ENCODE results near the gene NRXN3. TPM values are rescaled to one million over a fixed set of nuclear protein-coding genes. Genes with fewer than 3 reads are reported as not detected.

NRXN3 gene
- total and polyA plus RNA-seq, 2 donors (not counting 1 experiment from before 2014, with no cell fraction given) = not detected

DNA sequence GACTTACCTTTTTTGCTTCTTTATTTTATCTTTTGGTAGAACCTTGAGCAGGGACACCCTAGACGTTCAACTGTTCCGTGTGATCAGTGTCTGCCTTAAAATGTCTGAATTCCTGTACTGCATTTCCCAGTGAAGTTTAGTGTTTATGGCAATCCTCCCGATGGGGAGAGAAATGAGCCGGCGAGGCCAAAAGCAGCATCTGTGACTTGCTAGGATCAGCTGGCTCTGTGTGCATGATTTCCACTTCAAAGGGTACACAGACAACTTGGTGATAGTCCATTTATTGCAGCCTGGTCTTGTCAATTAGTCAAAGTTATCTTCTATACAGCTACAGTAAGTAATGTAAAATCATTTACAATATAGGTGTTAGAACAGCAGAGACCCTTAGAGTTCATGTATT, 1272.6 kb downstream of the NRXN3 start:
- Histone ChIP-seq H3K27me3 (replicated peaks in 1 of 4; ENCODE audit: control extremely low read depth in 1 of 4, control insufficient read depth in 3 of 4, insufficient read depth in 4 of 4, low read length in 3 of 4) (no peaks in the 10 kb centered on the region), H3K4me3 (ENCODE audit: control extremely low read depth in 1 of 5, extremely low read depth in 1 of 5, insufficient read depth in 1 of 5, low read depth in 2 of 5, low read length in 4 of 5) (no peak overlapping the region), H3K36me3 (replicated peaks in 1 of 2; ENCODE audit: control extremely low read depth in 1 of 2, control insufficient read depth in 1 of 2, extremely low read depth in 1 of 2, insufficient read depth in 2 of 2, low read length in 1 of 2) (no peaks in the 10 kb centered on the region), H3K9me3 (ENCODE audit: control extremely low read depth in 1 of 3, control insufficient read depth in 2 of 3, insufficient read depth in 1 of 3, low read length in 2 of 3) (no peaks in the 10 kb centered on the region), H4K20me1 (ENCODE audit: control insufficient read depth, insufficient read depth, low read length, poor library complexity, severe bottlenecking) (no peaks in the 10 kb centered on the region), H3K4me1 (ENCODE audit: control insufficient read depth in 2 of 2, insufficient read depth in 2 of 2, low read length in 2 of 2) (no peaks in the 10 kb centered on the region), H3K79me2 (ENCODE audit: control insufficient read depth, insufficient read depth, low read length) (no peaks in the 10 kb centered on the region), H3K9ac (ENCODE audit: low read length) (no peak overlapping the region), H3K27ac (ENCODE audit: low read length in 2 of 2) (no peak overlapping the region), H3K4me2 (replicated peaks; ENCODE audit: low read depth, low read length, poor library complexity, severe bottlenecking) (no peak overlapping the region), H2AFZ (ENCODE audit: insufficient read depth, low read depth, low read length, poor library complexity, severe bottlenecking) (no peak overlapping the region)
- Mint-ChIP-seq H3K4me1 (no peaks in the 10 kb centered on the region), H3K9me3 (ENCODE audit: insufficient read depth) (no peaks in the 10 kb centered on the region), H3K4me3 (no peak overlapping the region), H3K27me3 (no peaks in the 10 kb centered on the region), H3K27ac (no peak overlapping the region)
- DNase-seq (no peak), ATAC-seq (ENCODE audit: low read depth) (no peak)
- CTCF ChIA-PET = no interaction called here
- 89% methylated on average over 3 of the region's 5 CpGs for WGBS (ENCODE audit: insufficient coverage)
- TF ChIP-seq CTCF (IDR thresholded peaks at IDR 0.05) = no peak
- POLR2A ChIA-PET = no interaction called here
- intact Hi-C loops (cut with micrococcal nuclease) = no loop called here

DNA sequence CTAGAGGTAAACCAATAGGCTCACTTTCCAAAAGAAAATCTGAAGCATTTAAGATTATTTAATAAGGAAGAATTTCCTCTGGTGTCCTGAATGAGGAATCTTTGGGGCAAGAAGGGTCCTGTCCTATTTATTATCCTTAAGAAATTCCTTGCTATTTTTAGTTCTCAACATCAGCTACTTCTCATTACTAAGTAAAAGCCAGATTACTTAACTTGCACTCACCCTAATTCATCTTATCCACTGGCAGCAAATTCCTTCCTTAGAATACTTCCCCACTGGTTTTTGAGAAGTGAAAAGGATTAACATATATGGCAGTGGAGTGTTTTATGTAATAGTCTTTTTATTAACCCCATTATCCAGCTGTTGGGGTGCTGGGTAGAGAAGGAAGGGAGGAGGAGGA, 1273.4 kb downstream of the NRXN3 start:
- Histone ChIP-seq H4K20me1 (ENCODE audit: control insufficient read depth, insufficient read depth, low read length, poor library complexity, severe bottlenecking) (no peaks in the 10 kb centered on the region), H3K9me3 (ENCODE audit: control extremely low read depth in 1 of 3, control insufficient read depth in 2 of 3, insufficient read depth in 1 of 3, low read length in 2 of 3) (no peaks in the 10 kb centered on the region), H3K27me3 (replicated peaks in 1 of 4; ENCODE audit: control extremely low read depth in 1 of 4, control insufficient read depth in 3 of 4, insufficient read depth in 4 of 4, low read length in 3 of 4) (no peaks in the 10 kb centered on the region), H2AFZ (ENCODE audit: insufficient read depth, low read depth, low read length, poor library complexity, severe bottlenecking) (no peak overlapping the region), H3K9ac (ENCODE audit: low read length) (no peak overlapping the region), H3K4me3 (ENCODE audit: control extremely low read depth in 1 of 5, extremely low read depth in 1 of 5, insufficient read depth in 1 of 5, low read depth in 2 of 5, low read length in 4 of 5) (no peak overlapping the region), H3K79me2 (ENCODE audit: control insufficient read depth, insufficient read depth, low read length) (no peaks in the 10 kb centered on the region), H3K27ac (ENCODE audit: low read length in 2 of 2) (no peak overlapping the region), H3K4me2 (replicated peaks; ENCODE audit: low read depth, low read length, poor library complexity, severe bottlenecking) (no peak overlapping the region), H3K4me1 (ENCODE audit: control insufficient read depth in 2 of 2, insufficient read depth in 2 of 2, low read length in 2 of 2) (no peaks in the 10 kb centered on the region), H3K36me3 (replicated peaks in 1 of 2; ENCODE audit: control extremely low read depth in 1 of 2, control insufficient read depth in 1 of 2, extremely low read depth in 1 of 2, insufficient read depth in 2 of 2, low read length in 1 of 2) (no peaks in the 10 kb centered on the region)
- no peak for TF ChIP-seq EZH2 (IDR thresholded peaks at IDR 0.05; ENCODE audit: borderline replicate concordance, insufficient read depth, low read depth, low read length, poor library complexity, severe bottlenecking)
- TF ChIP-seq CTCF (IDR thresholded peaks at IDR 0.05) = no peak
- no peak overlapping the region for H3K27ac Mint-ChIP-seq
- ChIA-PET CTCF (no interaction called here), POLR2A (no interaction called here)
- ATAC-seq (ENCODE audit: low read depth) (no peak), DNase-seq (no peak)
- H3K9me3 Mint-ChIP-seq (ENCODE audit: insufficient read depth) = no peaks in the 10 kb centered on the region
- no peaks in the 10 kb centered on the region for H3K4me1 Mint-ChIP-seq
- H3K4me3 Mint-ChIP-seq = no peak overlapping the region
- no peaks in the 10 kb centered on the region for H3K27me3 Mint-ChIP-seq
- intact Hi-C loops (cut with micrococcal nuclease) = no loop called here
